Right atrium auricular region (tissue), 2 donors: ENCODE results near the gene SMYD3. TPM values are rescaled to one million over a fixed set of nuclear protein-coding genes. Genes with fewer than 3 reads are reported as not detected.

Source experiments
- DNase-seq: peaks from one replicate; pipeline ENCODE4 v3.0.0-alpha.2; 2019; ENCODE audit warnings: low spot score
- H3K27ac ChIP-seq, 2 donors: fragments of 200-600 bp; sonication (generic); 1 replicate in 1 of 2; 2 replicates in 1 of 2; pipeline ENCODE4 v1.5.1; 2016 to 2019
- H3K27me3 ChIP-seq, 2 donors: fragments of 200-600 bp; sonication (generic); one replicate each; pipeline versions ENCODE4 v1.5.1 to v1.6.0; 2017 to 2019
- H3K36me3 ChIP-seq: fragments of 200-600 bp; sonication (generic); one replicate; pipeline ENCODE4 v1.5.1; 2016
- H3K4me1 ChIP-seq, 2 donors: fragments of 200-600 bp; sonication (generic); one replicate each; pipeline versions ENCODE4 v1.5.1 to v1.6.0; 2017 to 2019
- H3K4me3 ChIP-seq, 2 donors: fragments of 200-600 bp; sonication (generic); 1 replicate in 1 of 2; 2 replicates in 1 of 2; pipeline ENCODE4 v1.5.1; 2017 to 2019; ENCODE audit warnings: mild to moderate bottlenecking in 1 of 2, moderate library complexity in 1 of 2
- H3K9me3 ChIP-seq, 2 donors: fragments of 200-600 bp; sonication (generic); one replicate each; pipeline ENCODE4 v1.5.1; 2019
- CTCF ChIP-seq, 2 donors: fragments of 200-600 bp; sonication (generic); IDR thresholded peaks; one replicate each; pipeline ENCODE4 v1.5.1; 2019; ENCODE audit warnings: antibody characterized with exemption in 2 of 2
- total RNA-seq, 2 donors: library from RNA; depleted of rRNA; stranded (reverse); fragments of >200 nt; gene quantifications; one replicate each; pipeline ENCODE4 v1.1.0, GENCODE V29; 2016

The SMYD3 gene
- total RNA-seq, 2 donors from 2014 or later: 7.9 to 8.5 TPM

GRCh38 chr1:246318036-246318359 lies 189.1 kb downstream of the SMYD3 start:
- no peak for TF ChIP-seq CTCF (IDR thresholded peaks at IDR 0.05)
- no peak overlapping the region for H3K27ac ChIP-seq
- no peak overlapping the region for H3K4me3 ChIP-seq
- H3K36me3 ChIP-seq: no peaks in the 10 kb centered on the region
- H3K9me3 ChIP-seq: no peaks in the 10 kb centered on the region
- no peaks in the 10 kb centered on the region for H3K4me1 ChIP-seq
- DNase-seq: no peak
- no peaks in the 10 kb centered on the region for H3K27me3 ChIP-seq

DNA sequence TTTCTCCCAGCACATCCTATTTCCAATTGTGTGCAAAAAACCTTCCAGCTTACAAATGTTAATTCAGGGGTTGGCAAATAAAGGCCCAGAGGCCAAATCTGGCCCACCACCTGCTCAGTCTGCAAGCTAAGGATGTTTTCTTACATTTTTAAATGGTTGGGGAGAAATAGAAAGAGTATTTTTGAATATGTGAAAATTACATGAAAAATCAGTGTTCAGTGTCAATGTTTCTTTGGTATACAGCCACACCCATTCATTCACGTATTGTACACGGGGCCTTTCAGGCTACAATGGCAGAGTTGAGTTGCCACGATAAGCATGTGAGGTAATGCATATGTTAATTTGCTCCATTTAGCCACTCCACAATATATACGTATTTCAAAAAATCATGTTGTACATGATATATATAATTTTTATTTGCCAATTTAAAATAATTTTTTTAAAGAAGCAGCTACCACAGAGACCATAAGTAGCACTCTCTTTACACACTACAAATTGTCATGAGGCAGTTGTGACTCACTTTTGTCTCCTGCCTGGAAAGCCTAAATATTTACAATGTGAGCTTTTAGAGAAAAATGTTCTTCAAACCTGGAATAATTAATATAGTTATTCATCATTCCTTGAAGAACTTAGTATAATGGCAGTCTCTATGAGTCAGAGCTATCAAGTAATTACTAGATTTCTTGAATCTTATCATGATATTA lies 189.6 kb downstream of the SMYD3 start:
- no peak for DNase-seq
- TF ChIP-seq CTCF (IDR thresholded peaks at IDR 0.05): no peak
- no peak overlapping the region for H3K4me3 ChIP-seq
- no peak overlapping the region for H3K27ac ChIP-seq
- H3K9me3 ChIP-seq: no peaks in the 10 kb centered on the region
- no peaks in the 10 kb centered on the region for H3K36me3 ChIP-seq
- H3K27me3 ChIP-seq: no peaks in the 10 kb centered on the region
- H3K4me1 ChIP-seq: no peaks in the 10 kb centered on the region

- Histone ChIP-seq H3K27ac (no peak overlapping the region), H3K4me3 (no peak overlapping the region), H3K9me3 (no peaks in the 10 kb centered on the region), H3K36me3 (no peaks in the 10 kb centered on the region), H3K27me3 (no peaks in the 10 kb centered on the region), H3K4me1 (no peaks in the 10 kb centered on the region)
- TF ChIP-seq CTCF (IDR thresholded peaks at IDR 0.05): no peak
- no peak for DNase-seq
Observed at GRCh38 chr1:246311461-246311860, 195.6 kb downstream of the SMYD3 start.

DNA sequence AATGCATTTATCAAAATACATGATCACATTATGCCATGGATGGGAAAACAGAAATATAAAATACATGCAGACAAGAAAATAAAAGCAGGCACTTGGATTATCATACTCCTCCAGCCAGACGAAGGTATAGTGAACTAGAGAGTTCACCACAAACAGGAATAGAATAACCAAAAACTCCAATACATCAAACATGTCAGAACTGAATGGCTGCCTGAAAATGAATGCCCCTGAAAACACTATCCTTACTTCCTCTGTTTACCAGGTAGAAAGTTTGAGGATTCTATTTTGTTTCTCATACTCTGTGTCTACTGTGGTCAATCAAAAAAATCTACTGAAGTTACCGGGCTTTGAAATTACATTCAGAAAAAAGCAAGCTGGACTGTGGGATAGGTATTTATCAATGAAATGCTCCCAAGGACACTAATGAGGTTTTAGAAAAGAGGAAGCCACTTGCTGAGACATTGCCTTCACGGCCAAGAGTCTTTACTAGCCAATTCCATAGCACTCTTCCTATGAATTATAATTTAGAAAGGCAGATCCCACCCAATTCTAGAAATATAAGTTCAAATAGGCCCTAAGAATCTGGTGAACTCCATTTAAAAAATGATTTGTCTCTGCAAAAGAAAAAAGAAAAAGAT lies 197.7 kb downstream of the SMYD3 start:
- H3K4me1 ChIP-seq: no peaks in the 10 kb centered on the region
- no peaks in the 10 kb centered on the region for H3K36me3 ChIP-seq
- no peak for DNase-seq

DNA sequence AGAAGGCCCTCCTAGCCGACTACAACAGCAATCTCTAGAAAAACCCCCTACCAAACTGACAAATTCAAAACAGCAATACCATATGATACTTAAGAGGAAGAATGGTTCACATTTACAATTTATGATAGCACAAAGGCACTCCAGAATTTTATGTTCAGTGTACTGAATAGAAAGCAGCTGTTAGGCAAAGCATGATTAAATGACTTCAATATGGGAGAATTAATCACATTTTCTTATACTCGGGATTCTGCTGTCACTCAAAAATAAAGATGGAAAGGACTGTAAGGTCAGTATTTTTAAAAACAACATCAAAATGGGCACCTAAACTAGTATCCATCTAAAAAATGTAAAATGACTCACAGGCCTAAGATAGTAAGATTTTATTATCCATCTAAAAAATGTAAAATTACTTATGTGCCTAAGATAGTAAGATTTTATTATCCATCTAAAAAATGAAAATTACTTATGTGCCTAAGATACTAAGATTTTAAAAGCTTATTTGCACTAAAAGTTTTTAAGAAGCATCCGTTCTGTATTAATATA lies 198.5 kb downstream of the SMYD3 start:
- Histone ChIP-seq H3K4me1 (no peaks in the 10 kb centered on the region), H3K27ac (no peak overlapping the region), H3K4me3 (no peak overlapping the region), H3K27me3 (no peaks in the 10 kb centered on the region), H3K36me3 (no peaks in the 10 kb centered on the region), H3K9me3 (no peaks in the 10 kb centered on the region)
- DNase-seq: no peak
- no peak for TF ChIP-seq CTCF (IDR thresholded peaks at IDR 0.05)

More for the DNA sequence above, 197.7 kb downstream of the SMYD3 start:
- H3K27me3 ChIP-seq: no peaks in the 10 kb centered on the region
- no peak for TF ChIP-seq CTCF (IDR thresholded peaks at IDR 0.05)
- H3K9me3 ChIP-seq: no peaks in the 10 kb centered on the region
- H3K27ac ChIP-seq: no peak overlapping the region
- no peak overlapping the region for H3K4me3 ChIP-seq
